ENCODE results near the gene ZGPAT.

DNA sequence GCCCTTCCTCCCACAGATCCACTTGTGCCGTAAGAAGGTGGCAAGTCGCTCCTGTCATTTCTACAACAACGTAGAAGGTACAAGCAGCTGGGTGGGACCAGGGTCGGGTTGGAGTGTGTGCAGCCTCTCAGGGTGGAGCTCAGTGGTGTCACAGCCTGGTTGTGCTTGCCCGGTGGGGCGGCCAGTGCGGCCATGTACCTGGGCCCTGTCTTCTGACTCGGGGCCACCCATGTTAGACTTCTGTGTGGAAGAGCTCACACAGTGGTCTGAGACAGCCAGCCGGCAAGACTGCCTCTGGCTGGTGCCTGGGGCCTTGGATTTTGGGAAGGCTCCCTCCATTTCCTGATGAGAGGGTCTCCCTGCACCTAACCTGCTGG is 45.0 kb upstream of the ZGPAT start:
- TF ChIP-seq CTCF (IDR thresholded peaks at IDR 0.05): no peak
- no peak for TF ChIP-seq POLR2AphosphoS5 (IDR thresholded peaks at IDR 0.05)
- TF ChIP-seq EP300 (IDR thresholded peaks at IDR 0.05): no peak
